Peyer's patch (tissue), 4 donors: ENCODE results near the gene SUGCT. TPM values are rescaled to one million over a fixed set of nuclear protein-coding genes. Genes with fewer than 3 reads are reported as not detected.
"Not testable (repeated sequence)": the region's sequence is repeated elsewhere in the genome, so short reads cannot be mapped to it uniquely, and the experiment has no call there.

Experiments used
- DNase-seq, 3 donors: peaks; one replicate each; pipeline ENCODE4 v3.0.0-alpha.2; 2017 to 2019
- H3K27ac ChIP-seq, 4 donors: fragments of 200-600 bp; sonication (generic); one replicate each; pipeline ENCODE4 v1.5.1; 2016 to 2019
- H3K27me3 ChIP-seq, 2 donors: fragments of 200-600 bp; sonication (generic); one replicate each; pipeline ENCODE4 v1.5.1; 2019
- H3K36me3 ChIP-seq, 3 donors: fragments of 200-600 bp; sonication (generic); one replicate each; pipeline ENCODE4 v1.5.1; 2016 to 2019
- H3K4me1 ChIP-seq, 4 donors: fragments of 200-600 bp; sonication (generic); one replicate each; pipeline ENCODE4 v1.5.1; 2016 to 2019
- H3K4me3 ChIP-seq, 4 donors: fragments of 200-600 bp; sonication (generic); 1 replicate in 3 of 4; 2 replicates in 1 of 4; pipeline ENCODE4 v1.5.1; 2016 to 2019; ENCODE audit warnings: mild to moderate bottlenecking in 1 of 4
- H3K9me3 ChIP-seq, 4 donors: fragments of 200-600 bp; sonication (generic); one replicate each; pipeline ENCODE4 v1.5.1; 2016 to 2019; ENCODE audit warnings: mild to moderate bottlenecking in 1 of 4
- POLR2A ChIP-seq, 2 donors: fragments of 450-650 bp; IDR thresholded peaks; one replicate each; pipeline ENCODE4 v1.5.1; 2017; ENCODE audit warnings: antibody characterized with exemption in 2 of 2, mild to moderate bottlenecking in 2 of 2, moderate library complexity in 2 of 2
- total RNA-seq, 4 donors: library from RNA; depleted of rRNA; stranded (reverse); fragments of >200 nt; gene quantifications; one replicate each; pipeline ENCODE4 v1.1.0, GENCODE V29; 2016
- TF ChIP-seq, protein P1 (sequence below), 6 experiments: fragments of 450-650 bp in 4 of 6; fragments of 200-600 bp in 2 of 6; sonication (generic) in 1 of 6; IDR thresholded peaks; one replicate each; pipeline ENCODE4 v1.5.1; 2017 to 2019; ENCODE audit warnings: antibody characterized with exemption in 6 of 6, mild to moderate bottlenecking in 3 of 6, moderate library complexity in 1 of 6

The SUGCT gene
- total RNA-seq, 4 donors from 2014 or later: 6.4 to 8.9 (median 8.3) TPM; not detected in 1

DNA sequence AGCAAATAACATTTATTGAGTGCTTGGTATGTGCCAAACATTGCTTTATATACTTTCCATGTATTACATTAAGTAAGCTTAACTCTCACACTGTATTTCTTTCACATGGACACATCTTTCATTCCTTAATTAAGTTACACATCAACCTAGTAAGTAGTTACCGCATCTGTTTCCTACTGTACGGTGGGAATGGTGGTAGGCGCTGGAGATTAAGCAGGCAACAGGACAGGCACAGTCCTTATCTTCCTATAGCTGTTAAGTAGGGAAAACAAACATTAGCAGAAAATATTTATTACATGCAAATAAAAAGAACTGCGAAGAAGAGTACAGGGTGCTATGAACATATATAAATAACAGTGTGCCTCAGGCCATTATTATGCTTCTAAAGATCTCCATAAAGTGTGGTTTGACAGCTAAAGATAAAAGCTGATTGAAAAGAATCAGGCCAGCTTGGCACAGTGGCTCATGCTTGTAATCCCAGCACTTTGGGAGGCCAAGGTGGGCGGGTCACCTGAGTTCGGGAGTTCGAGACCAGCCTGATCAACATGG is 105.0 kb downstream of the SUGCT start:
- no peaks in the 10 kb centered on the region for H3K4me1 ChIP-seq
- no peak for DNase-seq
- H3K36me3 ChIP-seq: no peaks in the 10 kb centered on the region
- H3K4me3 ChIP-seq: no peak overlapping the region
- H3K27me3 ChIP-seq: no peaks in the 10 kb centered on the region
- no peak overlapping the region for H3K27ac ChIP-seq
- no peak for TF ChIP-seq POLR2A (IDR thresholded peaks at IDR 0.05)
- TF ChIP-seq, protein P1, sequence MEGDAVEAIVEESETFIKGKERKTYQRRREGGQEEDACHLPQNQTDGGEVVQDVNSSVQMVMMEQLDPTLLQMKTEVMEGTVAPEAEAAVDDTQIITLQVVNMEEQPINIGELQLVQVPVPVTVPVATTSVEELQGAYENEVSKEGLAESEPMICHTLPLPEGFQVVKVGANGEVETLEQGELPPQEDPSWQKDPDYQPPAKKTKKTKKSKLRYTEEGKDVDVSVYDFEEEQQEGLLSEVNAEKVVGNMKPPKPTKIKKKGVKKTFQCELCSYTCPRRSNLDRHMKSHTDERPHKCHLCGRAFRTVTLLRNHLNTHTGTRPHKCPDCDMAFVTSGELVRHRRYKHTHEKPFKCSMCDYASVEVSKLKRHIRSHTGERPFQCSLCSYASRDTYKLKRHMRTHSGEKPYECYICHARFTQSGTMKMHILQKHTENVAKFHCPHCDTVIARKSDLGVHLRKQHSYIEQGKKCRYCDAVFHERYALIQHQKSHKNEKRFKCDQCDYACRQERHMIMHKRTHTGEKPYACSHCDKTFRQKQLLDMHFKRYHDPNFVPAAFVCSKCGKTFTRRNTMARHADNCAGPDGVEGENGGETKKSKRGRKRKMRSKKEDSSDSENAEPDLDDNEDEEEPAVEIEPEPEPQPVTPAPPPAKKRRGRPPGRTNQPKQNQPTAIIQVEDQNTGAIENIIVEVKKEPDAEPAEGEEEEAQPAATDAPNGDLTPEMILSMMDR (IDR thresholded peaks at IDR 0.05): no peak
- no peaks in the 10 kb centered on the region for H3K9me3 ChIP-seq

DNA sequence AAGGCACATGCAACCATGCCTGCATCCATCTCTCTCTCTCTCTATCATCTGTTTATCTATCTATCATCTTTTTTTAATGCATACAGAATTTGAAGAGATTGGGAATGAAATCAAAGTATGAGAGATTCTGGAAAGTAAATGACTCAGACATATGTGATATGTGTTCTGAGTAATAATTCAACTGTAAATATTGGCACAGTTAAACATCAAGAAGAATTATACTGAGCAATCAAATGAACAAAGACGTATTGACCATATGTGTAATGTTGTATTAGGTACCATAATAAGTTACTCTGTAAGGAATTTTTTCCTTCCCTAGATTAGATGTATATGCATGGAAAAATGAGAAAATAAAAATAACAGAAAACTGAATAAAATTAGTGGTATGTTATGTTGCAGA is 108.3 kb downstream of the SUGCT start:
- H3K4me1 ChIP-seq: no peaks in the 10 kb centered on the region
- no peak for DNase-seq
- no peak overlapping the region for H3K27ac ChIP-seq
- H3K4me3 ChIP-seq: no peak overlapping the region
- no peaks in the 10 kb centered on the region for H3K36me3 ChIP-seq
- no peak for TF ChIP-seq POLR2A (IDR thresholded peaks at IDR 0.05)
- TF ChIP-seq, protein P1 (IDR thresholded peaks at IDR 0.05): no peak
- no peaks in the 10 kb centered on the region for H3K27me3 ChIP-seq
- H3K9me3 ChIP-seq: no peaks in the 10 kb centered on the region

DNA sequence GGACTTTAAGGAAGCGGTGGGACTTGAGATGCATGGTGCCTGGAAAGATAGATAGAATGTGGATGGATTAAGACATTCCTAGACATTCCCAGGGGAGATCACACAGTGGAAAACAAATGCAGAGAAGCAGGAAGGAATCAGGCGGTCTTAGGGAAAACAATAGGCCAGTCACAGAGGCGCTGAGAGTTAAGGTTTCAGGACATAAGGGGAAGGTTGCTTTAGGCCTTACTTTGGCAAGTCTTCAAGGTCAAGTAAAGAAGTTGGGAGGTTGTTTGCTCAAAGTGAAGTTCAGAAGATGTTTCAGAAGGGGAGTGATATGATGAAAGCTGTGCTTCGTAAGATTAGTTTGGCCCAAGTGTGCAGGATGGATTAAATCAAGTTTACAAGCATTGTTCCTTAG is 109.4 kb downstream of the SUGCT start:
- DNase-seq: no peak
- H3K36me3 ChIP-seq: no peaks in the 10 kb centered on the region
- no peaks in the 10 kb centered on the region for H3K4me1 ChIP-seq
- no peak for TF ChIP-seq POLR2A (IDR thresholded peaks at IDR 0.05)
- TF ChIP-seq, protein P1 (IDR thresholded peaks at IDR 0.05): no peak
- no peak overlapping the region for H3K27ac ChIP-seq
- H3K9me3 ChIP-seq: no peaks in the 10 kb centered on the region
- H3K27me3 ChIP-seq: no peaks in the 10 kb centered on the region
- no peak overlapping the region for H3K4me3 ChIP-seq

DNA sequence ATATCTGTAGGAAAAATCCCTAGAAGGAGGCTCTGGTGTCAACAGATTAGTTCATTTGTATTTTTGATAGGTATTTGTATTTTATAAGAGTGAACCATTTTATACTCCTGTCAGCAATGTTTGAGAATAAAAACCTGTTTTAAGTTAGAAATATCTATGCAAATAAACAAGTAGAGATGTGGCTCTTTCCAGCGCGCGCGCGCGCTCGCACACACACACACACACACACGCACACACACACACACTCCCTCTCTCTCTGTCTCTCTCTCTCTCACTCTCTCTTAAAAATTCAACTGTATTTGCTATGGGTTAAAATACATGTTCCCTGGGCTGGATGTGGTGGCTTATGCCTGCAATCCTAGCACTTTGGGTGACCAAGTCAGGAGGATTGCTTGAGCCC is 113.9 kb downstream of the SUGCT start:
- Histone ChIP-seq H3K27ac (no peak overlapping the region), H3K36me3 (no peaks in the 10 kb centered on the region), H3K4me3 (no peak overlapping the region), H3K9me3 (no peaks in the 10 kb centered on the region), H3K27me3 (no peaks in the 10 kb centered on the region), H3K4me1 (no peaks in the 10 kb centered on the region)
- DNase-seq: no peak
- TF ChIP-seq POLR2A (IDR thresholded peaks at IDR 0.05): no peak
- TF ChIP-seq, protein P1 (IDR thresholded peaks at IDR 0.05): no peak

DNA sequence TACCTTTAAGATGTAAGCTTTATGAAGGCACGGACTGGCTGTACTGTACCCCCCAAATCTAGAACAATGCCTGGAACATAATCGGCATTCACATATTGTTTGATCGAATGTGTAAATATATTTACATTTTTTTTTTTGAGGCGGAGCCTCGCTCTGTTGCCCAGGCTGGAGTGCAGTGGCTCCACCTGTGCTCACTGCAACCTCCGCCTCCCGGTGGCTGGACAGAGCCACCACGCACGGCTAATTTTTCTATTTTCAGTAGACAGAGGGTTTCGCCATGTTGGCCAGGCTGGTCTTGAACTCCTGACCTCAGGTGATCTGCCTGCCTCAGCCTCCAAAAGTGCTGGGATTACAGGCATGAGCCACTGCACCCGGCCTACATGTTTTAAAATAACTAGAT is 118.6 kb downstream of the SUGCT start:
- H3K27me3 ChIP-seq, H3K9me3 ChIP-seq, H3K4me3 ChIP-seq, H3K4me1 ChIP-seq, H3K27ac ChIP-seq, H3K36me3 ChIP-seq, DNase-seq: not testable (repeated sequence)

DNA sequence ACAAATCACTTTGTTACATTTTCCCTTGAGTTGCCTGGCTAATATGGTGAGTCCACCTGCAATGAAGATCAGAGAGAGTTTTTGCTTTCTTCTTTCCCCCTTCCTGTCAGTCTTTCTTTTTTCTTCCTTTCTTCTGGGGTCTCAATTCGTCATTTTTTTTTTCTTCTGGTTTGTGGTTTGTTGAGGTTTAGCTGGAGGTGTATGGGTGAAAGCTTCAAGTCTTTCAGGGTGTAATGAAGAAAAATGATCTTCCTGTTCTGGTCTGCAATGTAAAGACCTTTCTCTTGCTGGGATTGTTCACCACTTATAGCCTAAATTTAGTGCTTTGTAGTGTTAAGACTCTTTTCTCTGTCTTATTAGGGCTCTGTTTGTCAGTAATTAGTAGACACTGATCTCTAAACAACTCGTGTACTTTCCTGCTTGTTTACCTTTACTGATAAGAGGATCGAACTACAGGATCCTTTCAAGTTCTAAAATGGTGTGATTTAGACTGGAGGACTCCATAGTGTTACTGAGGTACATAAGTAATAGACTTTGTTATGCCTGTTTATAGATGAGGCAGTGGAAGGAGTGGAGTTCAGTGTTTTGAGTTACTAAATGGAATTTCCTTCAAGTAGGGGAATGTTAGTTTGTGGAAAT is 129.1 kb downstream of the SUGCT start:
- H3K4me1 ChIP-seq: no peaks in the 10 kb centered on the region
- no peak for DNase-seq
- H3K9me3 ChIP-seq: no peaks in the 10 kb centered on the region
- TF ChIP-seq, protein P1 (IDR thresholded peaks at IDR 0.05): no peak
- TF ChIP-seq POLR2A (IDR thresholded peaks at IDR 0.05): no peak
- no peak overlapping the region for H3K4me3 ChIP-seq
- H3K36me3 ChIP-seq: no peaks in the 10 kb centered on the region
- no peak overlapping the region for H3K27ac ChIP-seq
- no peaks in the 10 kb centered on the region for H3K27me3 ChIP-seq
